ENCODE measurements around the gene CDRT4.
A peak's percentile ranks its signal among the peaks of the same experiment; 100 is the strongest.

The CDRT4 gene

GRCh38 chr17:15465045-15465701 is 2.2 kb downstream of the CDRT4 start:
- no peak for DNase-seq (ENCODE audit: low spot score)
- POLR2A ChIA-PET (ENCODE audit: low non-redundant PET), result no interaction called here
- CTCF ChIA-PET, result no interaction called here
- H3K27ac ChIP-seq, result no peak overlapping the region
- no peak for TF ChIP-seq CTCF (conservative IDR thresholded peaks at IDR 0.05; ENCODE audit: low read depth)

- ChIA-PET CTCF (no interaction called here), POLR2A (ENCODE audit: low non-redundant PET) (interaction anchor here (0.7 kb wide), 1 partner anchor 816 kb away, joined by 3 read pairs; no protein-coding TSS in a partner anchor)
- DNase-seq (ENCODE audit: low spot score), result no peak
- peak overlapping the region; percentile 81 for H3K27ac ChIP-seq
- TF ChIP-seq CTCF (conservative IDR thresholded peaks at IDR 0.05; ENCODE audit: low read depth), result no peak
Observed at GRCh38 chr17:15464231-15464985, 3.0 kb downstream of the CDRT4 start.

- ChIA-PET POLR2A (ENCODE audit: low non-redundant PET) (no interaction called here), CTCF (no interaction called here)
- TF ChIP-seq CTCF (conservative IDR thresholded peaks at IDR 0.05; ENCODE audit: low read depth), result no peak
- DNase-seq (ENCODE audit: low spot score), result peak; percentile 27
- peak overlapping the region; percentile 81 for H3K27ac ChIP-seq
Observed at GRCh38 chr17:15462976-15463772, 4.2 kb downstream of the CDRT4 start.

- TF ChIP-seq CTCF (conservative IDR thresholded peaks at IDR 0.05; ENCODE audit: low read depth), result no peak
- peak overlapping the region; percentile 33 for H3K27ac ChIP-seq
- POLR2A ChIA-PET (ENCODE audit: low non-redundant PET), result no interaction called here
Observed at GRCh38 chr17:15457723-15458094, 9.7 kb downstream of the CDRT4 start.

GRCh38 chr17:15456972-15457722 is 10.3 kb downstream of the CDRT4 start:
- ChIA-PET POLR2A (ENCODE audit: low non-redundant PET) (no interaction called here), CTCF (no interaction called here)
- peak overlapping the region; percentile 33 for H3K27ac ChIP-seq
- DNase-seq (ENCODE audit: low spot score), result no peak
- TF ChIP-seq CTCF (conservative IDR thresholded peaks at IDR 0.05; ENCODE audit: low read depth), result no peak

More at GRCh38 chr17:15457723-15458094, 9.7 kb downstream of the CDRT4 start:
- DNase-seq (ENCODE audit: low spot score), result no peak
- CTCF ChIA-PET, result no interaction called here

GRCh38 chr17:15456496-15456895 is 10.9 kb downstream of the CDRT4 start:
- no peak for TF ChIP-seq CTCF (conservative IDR thresholded peaks at IDR 0.05; ENCODE audit: low read depth)
- DNase-seq (ENCODE audit: low spot score), result no peak
- no peak overlapping the region for H3K27ac ChIP-seq
- CTCF ChIA-PET, result no interaction called here
- POLR2A ChIA-PET (ENCODE audit: low non-redundant PET), result no interaction called here
